ENCODE measurements around the gene TEKT4. TPM values are rescaled to one million over a fixed set of nuclear protein-coding genes. Genes with fewer than 3 reads are reported as not detected.
"Not testable (repeated sequence)": the region's sequence is repeated elsewhere in the genome, so short reads cannot be mapped to it uniquely, and the experiment has no call there.

TEKT4 gene, protein sequence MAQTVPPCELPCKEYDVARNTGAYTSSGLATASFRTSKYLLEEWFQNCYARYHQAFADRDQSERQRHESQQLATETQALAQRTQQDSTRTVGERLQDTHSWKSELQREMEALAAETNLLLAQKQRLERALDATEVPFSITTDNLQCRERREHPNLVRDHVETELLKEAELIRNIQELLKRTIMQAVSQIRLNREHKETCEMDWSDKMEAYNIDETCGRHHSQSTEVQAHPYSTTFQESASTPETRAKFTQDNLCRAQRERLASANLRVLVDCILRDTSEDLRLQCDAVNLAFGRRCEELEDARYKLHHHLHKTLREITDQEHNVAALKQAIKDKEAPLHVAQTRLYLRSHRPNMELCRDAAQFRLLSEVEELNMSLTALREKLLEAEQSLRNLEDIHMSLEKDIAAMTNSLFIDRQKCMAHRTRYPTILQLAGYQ
- under 1 TPM in 3 of 8 experiments, not detected in 5; 0.05 to 0.43 (median 0.33) TPM for total RNA-seq

DNA sequence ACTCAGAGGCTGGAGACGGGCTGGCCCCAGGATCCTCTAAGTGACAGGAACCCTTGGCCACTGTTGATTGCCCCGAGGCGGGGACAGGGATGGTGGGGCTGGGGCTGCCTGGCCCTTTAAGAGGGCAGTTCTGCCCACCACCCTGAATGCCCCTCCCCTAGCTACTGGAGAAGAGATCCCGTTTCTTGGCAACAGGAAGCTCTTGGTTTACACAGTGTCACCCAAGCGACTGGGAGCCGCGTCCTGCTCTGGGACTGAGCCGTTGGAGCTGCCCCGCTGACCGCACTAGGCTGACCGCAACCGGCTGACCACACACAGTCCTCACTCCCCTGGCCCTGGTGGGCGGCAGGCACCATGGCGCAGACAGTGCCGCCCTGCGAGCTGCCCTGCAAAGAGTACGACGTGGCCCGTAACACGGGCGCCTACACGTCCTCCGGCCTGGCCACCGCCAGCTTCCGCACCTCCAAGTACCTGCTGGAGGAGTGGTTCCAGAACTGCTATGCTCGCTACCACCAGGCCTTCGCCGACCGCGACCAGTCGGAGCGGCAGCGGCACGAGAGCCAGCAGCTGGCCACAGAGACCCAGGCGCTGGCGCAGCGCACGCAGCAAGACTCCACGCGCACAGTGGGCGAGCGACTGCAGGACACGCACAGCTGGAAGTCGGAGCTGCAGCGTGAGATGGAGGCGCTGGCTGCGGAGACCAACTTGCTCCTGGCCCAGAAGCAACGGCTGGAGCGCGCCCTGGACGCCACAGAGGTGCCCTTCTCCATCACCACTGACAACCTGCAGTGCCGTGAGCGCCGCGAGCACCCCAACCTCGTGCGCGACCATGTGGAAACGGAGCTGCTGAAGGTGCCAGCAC, at the start of gene TEKT4:
Gene TEKT4 (plus strand): TSS at position 205 of the 862 bp plus-strand sequence. CDS start 150 bp downstream, at position 355.
- peaks cover 0 to 6% of the 10 kb centered on the region in 2 donors for H3K4me1 ChIP-seq (replicated peaks in 1 of 2)
- WGBS, 10 experiments = 0 to 23% (median 9%) methylated on average over 2 to 26 of the region's 59 CpGs; no CpG with 5 or more reads in 6 of the 10 experiments
- no peak within 1 kb of the TSS for H3K27ac ChIP-seq
- in situ Hi-C loops (cut with MboI; ENCODE audit: low pct_unique_long_range_greater_than_20kb in 2 of 9, low sequenced_read_pairs in 9 of 9, unreplicated experiment in 9 of 9) = no loop called here
- H3K4me3 ChIP-seq = peak within 1 kb of the TSS; percentile 9 to 38 (median 28)
- peak; percentile 8 to 97 (median 94) for ATAC-seq (replicated peaks in 6 of 8)

DNA sequence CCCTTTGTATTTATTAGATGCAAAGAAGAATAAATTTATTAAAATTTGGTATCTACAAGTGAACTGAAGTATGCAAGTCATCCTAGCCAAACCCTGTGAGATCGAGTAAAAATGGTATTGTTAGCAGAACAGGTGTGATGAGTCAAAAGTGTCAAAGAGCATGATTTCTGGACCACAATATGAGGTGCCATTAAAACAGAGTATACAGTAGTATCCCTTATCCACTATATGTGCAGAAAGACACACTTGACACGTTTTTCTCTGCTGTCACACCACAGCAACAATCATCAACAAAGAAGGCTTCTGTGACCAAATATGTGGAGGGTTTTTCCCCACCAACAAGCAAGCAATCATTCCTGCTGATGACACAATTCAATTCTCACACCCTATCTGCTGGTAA, 32.0 kb upstream of the TEKT4 start:
- H3K4me3 ChIP-seq; H3K4me1 ChIP-seq (replicated peaks in 1 of 2); H3K27ac ChIP-seq; in situ Hi-C loops (cut with MboI; ENCODE audit: low pct_unique_long_range_greater_than_20kb in 2 of 9, low sequenced_read_pairs in 9 of 9, unreplicated experiment in 9 of 9); ATAC-seq (replicated peaks in 6 of 8): not testable (repeated sequence)
- WGBS, 10 experiments = 0 to 20% (median 0%) methylated on average over 1 to 2 of the region's 2 CpGs; no CpG with 5 or more reads in 3 of the 10 experiments

DNA sequence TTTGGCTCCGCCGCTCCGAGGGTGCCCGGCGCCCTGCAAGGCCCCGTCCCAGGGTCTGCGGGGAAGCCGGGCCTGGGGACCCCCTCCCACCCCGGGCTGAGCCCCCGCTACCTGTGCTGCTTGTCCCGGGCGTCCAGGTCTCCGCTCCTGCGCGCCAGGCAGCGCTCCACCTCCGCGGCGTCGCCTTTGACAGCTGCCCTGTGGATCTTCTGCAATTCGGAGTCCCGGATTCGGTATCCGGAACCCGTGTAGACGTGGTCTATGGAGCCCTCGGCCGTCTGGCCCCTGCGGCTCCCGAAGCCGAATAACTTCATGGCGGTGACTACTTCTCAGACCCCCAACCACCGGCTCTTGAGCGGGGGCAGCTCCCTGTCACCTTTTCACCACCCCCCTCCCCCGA, 14.4 kb upstream of the TEKT4 start:
- H3K27ac ChIP-seq; in situ Hi-C loops (cut with MboI; ENCODE audit: low pct_unique_long_range_greater_than_20kb in 2 of 9, low sequenced_read_pairs in 9 of 9, unreplicated experiment in 9 of 9); H3K4me1 ChIP-seq (replicated peaks in 1 of 2); ATAC-seq (replicated peaks in 6 of 8): not testable (repeated sequence)
- H3K4me3 ChIP-seq = peak overlapping the region in 3 of 5 donors; percentile 10 to 16 (median 15)
- no CpG with 5 or more reads among the region's 35 CpGs for WGBS, 10 experiments

DNA sequence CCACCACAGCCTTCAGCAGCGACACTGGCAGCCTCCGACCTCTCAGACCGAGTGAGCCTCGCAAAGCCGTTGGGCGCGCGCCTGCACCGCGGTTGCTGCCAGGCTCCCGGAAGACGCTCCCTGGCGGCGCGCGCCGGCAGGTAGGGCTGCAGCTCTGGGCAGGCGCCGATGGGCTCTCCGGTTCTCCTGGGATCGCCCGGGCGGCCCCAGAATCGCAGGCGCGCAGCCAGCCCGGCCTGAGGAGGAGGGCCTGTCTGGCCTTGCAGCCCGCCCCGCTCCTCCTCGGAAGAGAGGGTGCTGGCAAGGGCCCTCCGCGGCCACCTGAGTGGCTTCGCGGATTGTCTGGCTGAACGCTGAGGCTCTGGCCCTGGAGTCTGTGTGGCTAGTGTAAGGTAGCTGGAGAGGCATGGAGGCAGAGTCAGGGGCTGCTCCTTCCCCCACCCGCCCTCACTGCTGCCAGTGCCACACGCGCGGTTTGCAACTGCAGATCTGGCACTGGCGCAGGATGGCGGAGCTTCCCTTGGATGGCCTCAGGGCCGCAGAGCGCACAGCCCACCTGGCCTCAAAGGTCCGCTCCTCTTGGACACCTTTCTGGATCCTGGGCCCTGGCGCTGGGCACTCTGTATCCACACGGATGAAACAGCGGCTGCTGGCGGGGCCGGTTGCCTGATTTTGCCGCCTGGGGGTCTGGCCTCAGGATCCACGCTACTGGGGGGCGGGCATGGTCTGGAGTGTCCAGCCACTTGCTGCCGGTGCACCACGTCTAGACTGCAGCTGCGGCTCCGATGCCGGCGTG, 13.7 kb upstream of the TEKT4 start:
- in situ Hi-C loops (cut with MboI; ENCODE audit: low pct_unique_long_range_greater_than_20kb in 2 of 9, low sequenced_read_pairs in 9 of 9, unreplicated experiment in 9 of 9); H3K4me1 ChIP-seq (replicated peaks in 1 of 2); H3K27ac ChIP-seq: not testable (repeated sequence)
- WGBS, 10 experiments = 0% methylated on average over 3 of the region's 58 CpGs; no CpG with 5 or more reads in 9 of the 10 experiments
- peak overlapping the region in 4 of 5 donors; percentile 10 to 22 (median 18) for H3K4me3 ChIP-seq
- peak in 1 of 8 experiments; percentile 38 for ATAC-seq (replicated peaks in 6 of 8)

DNA sequence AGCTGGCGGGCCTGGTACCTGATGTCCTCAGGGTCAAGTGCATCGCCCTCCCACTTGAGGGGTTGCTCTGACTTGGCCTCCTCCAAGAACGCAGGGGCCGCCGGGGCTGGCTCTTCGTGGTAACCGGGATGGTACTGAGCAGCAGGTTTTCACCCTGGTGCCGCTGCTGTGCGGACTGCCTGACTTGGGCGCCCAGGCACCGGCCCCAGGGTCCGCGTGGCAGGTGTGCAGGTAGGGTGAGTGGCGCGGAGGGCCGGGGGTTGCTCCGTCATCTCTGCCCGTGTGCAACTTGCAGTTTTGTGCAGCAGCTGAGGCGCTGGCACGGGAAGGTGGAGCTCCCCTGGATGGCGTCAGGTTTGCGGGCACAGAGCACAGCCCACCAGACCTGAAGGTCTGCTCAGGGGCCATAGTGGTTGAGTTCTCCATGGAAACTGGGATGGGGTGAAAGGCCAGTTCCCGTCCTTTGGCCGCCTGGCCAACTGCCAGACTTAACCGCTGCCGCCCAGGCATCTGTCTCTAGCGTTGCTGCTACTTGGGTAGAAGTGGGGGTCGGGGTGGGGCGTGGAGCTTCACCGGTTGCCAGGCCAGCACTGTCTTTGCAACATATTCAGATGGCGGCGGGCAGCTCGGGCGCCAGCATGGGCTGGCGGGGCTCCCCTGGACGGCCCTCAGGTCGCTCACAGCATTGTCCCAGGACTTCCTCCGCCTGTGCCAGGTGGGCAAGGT, 12.9 kb upstream of the TEKT4 start:
- in situ Hi-C loops (cut with MboI; ENCODE audit: low pct_unique_long_range_greater_than_20kb in 2 of 9, low sequenced_read_pairs in 9 of 9, unreplicated experiment in 9 of 9); H3K4me3 ChIP-seq; ATAC-seq (replicated peaks in 6 of 8): not testable (repeated sequence)

DNA sequence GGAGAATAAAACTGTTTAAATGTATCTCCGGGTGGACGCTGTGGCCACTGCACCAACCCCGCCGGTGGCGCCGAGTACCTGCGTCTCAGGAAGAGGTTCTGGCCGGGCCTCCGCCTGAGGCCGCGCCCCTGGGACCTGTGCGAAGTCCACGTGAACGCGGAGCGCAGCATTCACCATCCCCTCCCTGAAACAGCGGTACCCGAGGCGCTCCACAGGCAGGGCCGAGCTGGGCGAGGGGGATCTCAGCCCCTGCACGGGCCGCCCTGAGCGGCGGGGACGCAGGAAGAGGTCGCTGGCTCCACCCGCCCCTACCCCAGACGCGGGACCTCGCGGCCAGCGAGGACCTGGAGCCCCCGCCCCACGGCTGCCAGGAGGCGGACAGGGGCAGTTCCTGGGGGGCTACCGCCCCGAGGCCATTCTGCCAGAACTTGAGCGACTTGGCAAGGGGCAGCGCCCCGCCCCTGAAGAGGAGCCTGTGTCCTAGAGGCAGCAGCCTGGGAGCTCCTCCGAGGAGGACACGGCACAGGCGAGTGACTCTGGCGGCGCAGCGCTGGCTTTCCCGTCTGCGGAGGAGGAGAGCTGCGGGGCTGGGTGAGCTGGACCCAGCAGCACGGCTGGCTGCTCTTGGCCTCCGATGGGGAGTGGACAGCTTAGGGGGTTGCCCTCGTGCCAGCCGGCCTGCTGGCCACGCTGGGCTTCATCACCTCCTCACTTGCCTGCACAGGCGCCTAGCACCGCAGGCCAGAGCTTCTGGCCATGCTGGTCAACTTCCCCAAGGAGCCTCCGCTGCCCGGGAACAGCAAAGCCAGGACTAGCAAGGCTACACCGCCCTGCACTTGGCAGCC, 9.7 kb upstream of the TEKT4 start:
- WGBS, 10 experiments = 0 to 45% (median 2%) methylated on average over 1 to 12 of the region's 60 CpGs; no CpG with 5 or more reads in 1 of the 10 experiments
- in situ Hi-C loops (cut with MboI; ENCODE audit: low pct_unique_long_range_greater_than_20kb in 2 of 9, low sequenced_read_pairs in 9 of 9, unreplicated experiment in 9 of 9) = no loop called here
- peak overlapping the region in 3 of 5 donors; percentile 18 to 21 (median 21) for H3K4me3 ChIP-seq

More for the DNA sequence above, 12.9 kb upstream of the TEKT4 start:
- not testable (repeated sequence) for H3K4me1 ChIP-seq (replicated peaks in 1 of 2); H3K27ac ChIP-seq
- 11 to 17% methylated on average over 4 to 5 of the region's 38 CpGs; no CpG with 5 or more reads in 8 of the 10 experiments for WGBS, 10 experiments

DNA sequence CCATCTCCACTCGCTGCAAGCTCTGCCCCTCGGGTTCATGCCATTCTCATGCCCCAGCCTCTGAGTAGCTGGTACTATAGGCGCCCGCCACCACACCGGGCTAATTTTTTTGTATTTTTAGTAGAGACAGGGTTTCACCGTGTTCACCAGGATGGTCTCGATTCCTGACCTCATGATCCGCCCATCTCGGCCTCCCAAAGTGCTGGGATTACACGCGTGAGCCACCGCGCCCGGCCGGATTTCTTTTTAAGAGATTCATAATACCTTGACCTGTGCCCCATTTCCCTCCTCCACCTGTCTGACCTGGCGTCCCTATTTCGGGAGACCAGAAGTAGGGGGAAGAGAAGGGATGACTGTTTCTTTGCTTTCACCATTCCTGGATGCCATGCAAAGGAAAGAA, 8.3 kb upstream of the TEKT4 start:
- ATAC-seq (replicated peaks in 6 of 8); H3K27ac ChIP-seq; H3K4me1 ChIP-seq (replicated peaks in 1 of 2); H3K4me3 ChIP-seq; in situ Hi-C loops (cut with MboI; ENCODE audit: low pct_unique_long_range_greater_than_20kb in 2 of 9, low sequenced_read_pairs in 9 of 9, unreplicated experiment in 9 of 9): not testable (repeated sequence)
- WGBS, 10 experiments = 10 to 90% (median 47%) methylated on average over 2 to 14 of the region's 17 CpGs; no CpG with 5 or more reads in 1 of the 10 experiments

More for the DNA sequence above, 9.7 kb upstream of the TEKT4 start:
- peak in 6 of 8 experiments; percentile 24 to 59 (median 46) for ATAC-seq (replicated peaks in 6 of 8)
- no peak overlapping the region for H3K27ac ChIP-seq
- H3K4me1 ChIP-seq (replicated peaks in 1 of 2) = no peaks in the 10 kb centered on the region

DNA sequence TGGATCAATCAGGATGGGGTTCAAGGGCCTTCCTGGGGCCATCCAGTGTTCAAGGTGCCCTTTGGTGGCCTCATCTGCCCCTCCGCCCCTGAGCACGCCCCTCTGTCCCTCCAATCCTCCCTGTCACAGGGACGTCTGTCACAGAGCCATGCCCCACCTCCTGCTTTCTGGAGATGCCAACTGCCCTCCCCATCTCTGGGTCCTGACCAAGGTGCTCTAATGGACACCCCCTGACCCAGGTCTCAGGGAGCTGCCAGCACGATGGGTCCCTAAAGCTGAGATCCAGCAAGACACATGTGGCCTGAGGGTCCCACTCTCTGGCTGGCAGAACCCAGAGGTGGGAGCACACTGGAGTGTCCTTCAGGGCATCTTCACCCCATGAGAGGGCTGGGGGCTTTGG, 2.1 kb upstream of the TEKT4 start:
- H3K4me1 ChIP-seq (replicated peaks in 1 of 2) = peaks cover 0 to 6% of the 10 kb centered on the region in 2 donors
- in situ Hi-C loops (cut with MboI; ENCODE audit: low pct_unique_long_range_greater_than_20kb in 2 of 9, low sequenced_read_pairs in 9 of 9, unreplicated experiment in 9 of 9) = no loop called here
- H3K27ac ChIP-seq = no peak overlapping the region
- H3K4me3 ChIP-seq = no peak overlapping the region
- WGBS, 10 experiments = 67% methylated on average over 3 of the region's 4 CpGs; no CpG with 5 or more reads in 9 of the 10 experiments
- ATAC-seq (replicated peaks in 6 of 8) = no peak

DNA sequence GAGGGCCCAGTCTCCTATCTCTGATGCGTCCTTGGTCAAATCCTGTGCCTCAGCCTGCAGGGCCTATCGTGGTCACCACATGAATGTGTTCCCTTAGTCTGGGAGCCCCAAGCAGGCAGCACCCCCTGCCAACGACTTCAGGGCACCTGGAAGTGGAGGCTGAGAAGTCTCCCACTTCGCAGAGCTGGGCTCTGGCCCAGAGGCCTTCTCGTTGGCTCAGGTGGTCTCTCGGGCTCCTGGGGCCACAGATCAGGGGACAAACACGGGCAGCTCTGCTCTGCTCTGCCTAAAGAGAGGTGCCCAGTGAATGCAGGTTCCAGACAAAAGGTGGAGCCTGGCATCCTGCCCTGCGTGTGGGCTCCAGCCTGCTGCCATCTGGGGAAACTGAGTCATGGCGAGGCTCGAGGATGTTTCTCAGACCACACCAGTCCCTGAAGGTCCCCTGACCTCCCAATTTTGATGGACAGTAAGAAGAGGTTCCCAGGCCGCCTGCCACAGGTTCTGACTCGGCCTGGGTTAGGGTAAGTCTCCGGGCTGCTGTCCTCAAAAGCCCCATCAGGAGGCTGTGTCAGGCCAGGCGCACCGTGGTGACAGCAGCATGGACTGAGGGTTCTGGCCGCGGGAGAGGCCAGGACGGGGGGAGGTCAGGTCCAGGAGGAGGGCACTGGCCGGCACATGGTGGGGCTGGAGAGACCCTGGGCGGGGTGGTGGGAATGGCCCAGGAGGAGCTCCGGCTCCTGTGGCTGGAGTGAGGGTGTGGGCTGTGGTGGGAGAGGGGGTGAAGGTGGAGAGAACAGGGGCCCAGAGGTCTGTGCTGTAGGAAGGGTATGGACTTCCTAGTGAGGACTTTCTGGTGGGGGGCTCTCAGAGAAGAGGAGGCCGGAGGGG, 1.4 kb upstream of the TEKT4 start:
- 20 to 73% (median 47%) methylated on average over 1 to 6 of the region's 22 CpGs; no CpG with 5 or more reads in 6 of the 10 experiments for WGBS, 10 experiments
- in situ Hi-C loops (cut with MboI; ENCODE audit: low pct_unique_long_range_greater_than_20kb in 2 of 9, low sequenced_read_pairs in 9 of 9, unreplicated experiment in 9 of 9) = no loop called here
- Histone ChIP-seq H3K4me1 (replicated peaks in 1 of 2) (peaks cover 0 to 6% of the 10 kb centered on the region in 2 donors), H3K27ac (no peak overlapping the region), H3K4me3 (no peak overlapping the region)
- ATAC-seq (replicated peaks in 6 of 8) = no peak

DNA sequence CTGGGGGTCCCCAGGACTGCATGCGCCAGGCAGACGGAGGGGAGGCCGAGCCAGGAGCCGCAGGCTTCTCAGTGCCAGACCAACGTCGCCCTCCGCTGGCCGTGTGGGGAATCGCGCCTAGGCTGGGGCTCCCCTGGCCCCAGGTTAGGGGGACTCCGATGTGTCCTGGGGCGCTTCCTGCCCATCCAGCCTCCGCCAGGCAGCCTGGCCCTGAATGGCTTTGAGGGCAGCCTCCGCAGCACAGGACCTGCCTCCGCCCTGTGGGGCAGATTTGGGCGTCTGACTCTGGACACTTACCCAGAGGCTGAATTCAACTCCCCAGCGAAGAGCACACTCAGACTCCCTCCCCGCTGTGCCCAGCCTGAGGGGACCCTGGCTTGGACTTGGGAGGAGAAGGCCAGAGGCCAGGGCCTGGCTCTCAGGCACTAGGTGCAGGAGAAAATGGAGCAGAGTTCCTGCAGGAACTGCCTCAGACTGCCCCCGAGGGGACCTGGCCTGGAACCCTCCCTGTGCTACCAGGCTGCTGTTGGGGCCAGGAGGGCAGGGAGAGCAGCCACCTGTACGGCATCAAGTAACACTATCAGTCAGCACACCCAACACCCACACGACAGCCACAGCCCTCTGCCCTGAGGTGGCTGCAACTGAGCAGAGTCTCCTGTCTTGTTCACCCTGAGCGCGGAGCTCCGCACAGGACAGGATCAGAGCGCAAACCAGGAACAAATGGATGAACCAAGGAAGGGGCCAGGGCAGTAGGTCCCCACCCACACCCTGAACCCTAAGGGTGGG, 597 bp upstream of the TEKT4 start:
- in situ Hi-C loops (cut with MboI; ENCODE audit: low pct_unique_long_range_greater_than_20kb in 2 of 9, low sequenced_read_pairs in 9 of 9, unreplicated experiment in 9 of 9) = no loop called here
- Histone ChIP-seq H3K27ac (no peak overlapping the region), H3K4me3 (peak overlapping the region in 2 of 5 donors; percentile 28 to 31), H3K4me1 (replicated peaks in 1 of 2) (peaks cover 0 to 6% of the 10 kb centered on the region in 2 donors)
- 15% methylated on average over 4 of the region's 25 CpGs; no CpG with 5 or more reads in 9 of the 10 experiments for WGBS, 10 experiments
- peak in 7 of 8 experiments; percentile 9 to 47 (median 26) for ATAC-seq (replicated peaks in 6 of 8)
